Measurements from ENCODE around the gene CD74.

CD74 gene

DNA sequence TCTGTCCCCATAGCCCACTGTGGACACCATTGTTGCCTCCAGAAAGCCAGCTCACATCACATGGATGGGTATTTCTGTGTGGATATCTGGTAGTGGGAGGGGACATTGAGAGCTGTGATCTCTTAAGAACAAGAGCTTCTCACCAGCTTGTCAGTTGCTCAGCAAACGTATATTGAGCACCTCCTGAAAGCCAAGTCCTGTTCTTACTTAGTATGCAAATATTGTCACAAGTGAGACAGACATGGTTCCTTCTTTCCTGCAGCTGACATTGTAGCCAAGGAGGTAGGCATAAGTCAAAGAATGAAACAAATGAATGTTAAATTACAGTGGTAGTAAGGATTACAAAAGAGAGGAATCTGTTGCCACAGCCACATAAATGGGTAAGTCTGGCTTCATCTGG lies 51.4 kb downstream of the CD74 start:
- no peak for DNase-seq (ENCODE audit: low read depth, low spot score)

DNA sequence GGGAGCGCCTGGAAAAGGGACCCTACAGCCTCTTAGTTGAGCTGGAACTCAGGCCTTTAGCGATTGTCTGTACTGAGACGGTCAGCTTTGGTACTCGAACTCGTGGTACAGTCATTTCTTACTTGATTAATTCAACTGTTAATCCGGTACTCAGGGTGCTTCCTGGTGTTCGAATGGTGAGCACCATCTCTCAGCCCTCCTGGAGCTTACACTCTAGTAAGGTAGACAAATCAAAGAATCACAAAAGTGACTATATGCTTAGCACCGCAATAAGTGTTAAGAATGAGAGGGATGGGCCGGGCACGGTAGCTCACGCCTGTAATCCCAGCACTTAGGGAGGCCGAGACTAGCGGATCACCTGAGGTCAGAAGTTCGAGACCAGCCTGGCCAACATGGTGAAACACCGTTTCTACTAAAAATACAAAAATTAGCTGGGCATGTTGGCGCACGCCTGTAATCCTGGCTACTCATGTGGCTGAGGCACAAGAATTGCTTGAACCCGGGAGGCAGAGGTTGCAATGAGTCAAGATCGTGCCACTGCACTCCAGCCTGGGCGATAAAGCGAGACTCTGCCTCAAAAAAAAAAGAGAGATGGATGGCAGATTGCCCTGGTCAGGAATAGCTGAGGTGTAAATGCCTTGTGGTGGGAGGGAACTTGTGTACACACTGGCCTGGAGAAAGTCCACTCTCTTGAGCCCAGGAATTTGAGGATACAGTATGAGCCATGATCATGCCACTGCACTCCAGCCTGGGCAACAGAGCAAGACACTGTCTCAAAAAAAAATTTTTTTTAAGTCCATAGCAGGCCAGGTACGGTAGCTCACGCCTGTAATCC lies 54.2 kb downstream of the CD74 start:
- no peak for DNase-seq (ENCODE audit: low read depth, low spot score)

DNA sequence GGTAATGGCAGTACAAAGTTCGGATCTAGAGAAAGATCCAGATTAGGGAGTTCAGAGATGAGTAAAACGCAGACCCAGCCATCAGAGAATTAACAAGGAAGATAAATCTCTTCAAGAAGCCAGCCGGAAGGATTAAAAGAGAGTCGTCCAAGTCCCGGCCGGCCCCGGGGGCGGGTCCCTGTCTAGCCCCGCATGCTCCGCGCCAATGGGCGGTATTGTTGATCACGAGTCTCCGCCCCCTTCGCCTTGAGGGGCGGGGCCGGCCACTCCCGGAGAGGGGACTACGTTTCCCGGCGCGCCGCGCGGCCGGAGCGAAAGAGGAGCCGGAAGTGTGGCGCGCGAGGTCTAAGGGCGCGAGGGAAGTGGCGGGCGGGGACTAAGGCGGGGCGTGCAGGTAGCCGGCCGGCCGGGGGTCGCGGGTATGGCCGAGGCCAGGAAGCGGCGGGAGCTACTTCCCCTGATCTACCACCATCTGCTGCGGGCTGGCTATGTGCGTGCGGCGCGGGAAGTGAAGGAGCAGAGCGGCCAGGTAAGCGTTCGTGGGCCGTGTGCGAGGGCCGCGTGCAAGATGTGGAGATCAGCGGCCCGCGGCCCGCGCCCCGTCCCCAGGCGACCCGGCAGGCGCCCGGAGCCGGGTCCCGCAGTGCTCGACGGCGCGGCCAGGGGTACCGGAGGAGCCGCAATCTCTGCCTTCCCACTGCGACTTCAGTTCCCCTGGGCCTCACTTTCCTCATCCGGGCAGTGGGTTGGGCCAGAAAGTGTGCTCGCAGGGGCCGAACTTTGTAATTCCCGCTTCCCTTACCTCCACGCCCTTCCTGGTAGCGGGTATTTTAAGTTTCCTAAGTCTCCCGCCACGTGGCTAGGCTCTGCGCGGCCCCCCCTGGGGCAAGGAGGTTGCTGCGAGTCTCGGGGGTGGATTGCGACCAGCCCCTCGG lies 55.1 kb downstream of the CD74 start, which contains the start of gene TCOF1:
Gene TCOF1, plus strand, starts transcription at position 372 of the 935 bp plus-strand sequence. Its CDS starts 50 bp downstream, at position 422.
- DNase-seq (ENCODE audit: low read depth, low spot score) = peak; percentile 89

DNA sequence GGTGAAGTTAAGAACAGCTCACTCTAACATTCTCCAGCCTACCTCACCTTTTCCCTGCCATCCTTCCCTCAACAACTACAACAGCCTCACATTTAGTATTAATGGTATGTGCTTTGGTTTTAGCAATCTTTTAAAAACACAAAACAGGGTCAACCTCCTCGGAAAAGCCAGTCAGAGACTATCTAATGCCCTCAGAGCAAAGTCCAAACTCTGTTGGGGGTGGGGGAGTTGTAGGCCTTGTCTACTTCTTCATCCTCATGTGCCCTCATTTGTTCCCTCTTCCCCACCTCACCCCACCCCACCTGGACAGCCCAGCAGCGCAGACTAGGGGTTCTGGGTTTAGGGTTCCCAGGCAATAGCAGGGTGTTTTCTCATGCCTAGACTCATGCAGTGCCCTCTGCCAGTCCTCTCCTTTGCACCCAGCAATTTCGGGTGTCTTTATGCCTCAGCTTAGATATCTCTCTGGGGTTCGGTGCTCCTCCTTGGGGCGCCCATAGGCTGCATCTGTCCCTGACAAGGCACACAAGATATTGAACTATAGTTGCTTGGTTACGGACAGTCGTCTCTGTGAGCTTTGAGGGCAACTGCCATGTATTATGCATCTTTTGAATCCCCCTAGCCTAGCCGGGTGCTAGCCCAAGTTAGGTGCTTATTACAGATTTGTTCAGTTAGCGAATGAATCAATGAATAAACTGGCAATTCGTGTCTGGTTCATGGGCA lies 56.0 kb downstream of the CD74 start:
- DNase-seq (ENCODE audit: low read depth, low spot score) = no peak

DNA sequence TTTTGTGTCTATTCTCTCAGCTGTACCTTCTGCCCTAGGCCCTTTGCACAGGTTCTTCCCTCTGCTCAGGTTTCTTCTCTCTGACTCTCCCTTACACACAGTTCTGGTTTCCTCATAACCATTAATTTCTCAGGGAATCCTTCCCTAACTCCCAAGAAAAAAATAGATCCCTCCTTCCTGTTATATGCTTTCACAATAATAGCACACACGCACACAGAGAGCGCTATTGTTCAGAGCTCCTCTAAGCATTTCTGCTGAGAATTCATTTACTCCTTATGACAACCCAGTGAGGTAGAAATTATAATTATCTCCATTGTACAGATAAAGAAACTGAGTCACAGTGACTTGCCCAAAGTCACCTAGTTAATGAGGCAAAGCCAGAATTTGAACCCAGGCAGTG lies 56.9 kb downstream of the CD74 start:
- DNase-seq (ENCODE audit: low read depth, low spot score) = no peak

DNA sequence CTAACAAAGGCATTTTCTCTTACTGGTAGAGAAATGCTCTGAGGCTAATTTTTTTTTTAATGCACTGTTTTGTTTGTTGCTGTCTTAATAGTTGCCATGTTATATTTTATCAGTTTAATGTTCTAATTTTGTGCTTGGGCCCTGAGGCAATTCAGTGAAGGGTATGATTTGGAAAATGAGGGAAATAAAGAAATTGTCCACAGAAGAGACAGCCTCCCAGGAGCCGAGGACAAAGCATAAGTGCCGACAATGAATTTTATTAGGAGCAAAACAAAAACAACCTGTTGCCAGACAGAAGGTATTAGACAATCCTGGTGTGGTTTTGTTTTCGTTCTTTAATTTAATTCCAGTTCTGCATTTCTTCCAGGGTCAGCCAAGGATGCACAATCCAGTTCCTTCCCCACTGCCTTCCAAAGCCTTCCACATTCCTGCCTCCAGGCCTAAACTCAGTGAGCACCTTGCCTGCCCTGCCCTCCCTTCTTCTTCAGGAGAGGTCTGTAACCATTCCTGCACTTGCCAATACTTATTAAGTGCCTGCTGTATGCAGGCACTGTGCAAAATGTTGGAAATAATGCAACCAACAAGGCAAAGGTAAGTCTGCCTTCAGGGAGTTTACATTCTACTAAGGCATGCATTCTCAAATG lies 59.6 kb downstream of the CD74 start:
- no peak for DNase-seq (ENCODE audit: low read depth, low spot score)

DNA sequence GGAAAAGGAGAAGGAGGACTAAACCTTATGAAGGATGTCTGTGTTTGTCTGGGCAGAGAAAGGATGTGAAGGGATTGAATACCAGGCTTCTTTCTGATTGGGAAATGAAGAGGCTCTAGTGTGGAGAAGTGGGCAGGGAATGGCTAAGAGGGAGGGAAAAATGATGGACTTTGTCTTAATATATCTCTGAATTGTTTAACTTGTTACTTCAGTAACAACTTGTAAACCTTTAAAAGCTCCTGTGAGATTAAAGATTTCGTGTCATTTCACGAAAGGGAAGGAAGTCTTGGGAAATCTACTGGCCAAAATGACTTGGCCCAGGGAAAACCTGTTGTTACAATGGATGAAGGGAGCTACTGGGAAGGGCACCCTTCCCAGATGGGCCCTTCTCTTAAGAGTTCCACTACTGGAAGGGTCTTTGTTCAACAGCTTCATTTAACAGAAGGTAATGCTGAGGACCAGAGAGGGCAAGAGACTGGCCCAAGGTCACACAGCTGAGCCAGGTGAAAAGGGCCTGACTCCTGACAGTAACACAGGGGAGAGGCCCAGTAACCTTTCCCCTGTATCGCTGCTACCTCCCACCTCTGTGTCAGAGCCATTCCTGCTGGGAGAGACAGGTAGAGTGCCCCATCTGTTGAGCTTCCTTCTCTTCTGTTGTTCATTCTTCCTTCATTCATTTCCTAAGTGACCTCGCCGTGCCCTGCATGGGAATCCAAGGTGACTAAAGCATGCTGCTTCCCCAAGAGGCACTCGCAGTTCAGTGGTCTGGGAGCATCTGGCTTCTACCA lies 60.3 kb downstream of the CD74 start:
- DNase-seq (ENCODE audit: low read depth, low spot score) = no peak

Measured in smooth muscle cell of the brain vasculature (primary cell).